ENCODE measurements around the gene TMEM185B.

DNA sequence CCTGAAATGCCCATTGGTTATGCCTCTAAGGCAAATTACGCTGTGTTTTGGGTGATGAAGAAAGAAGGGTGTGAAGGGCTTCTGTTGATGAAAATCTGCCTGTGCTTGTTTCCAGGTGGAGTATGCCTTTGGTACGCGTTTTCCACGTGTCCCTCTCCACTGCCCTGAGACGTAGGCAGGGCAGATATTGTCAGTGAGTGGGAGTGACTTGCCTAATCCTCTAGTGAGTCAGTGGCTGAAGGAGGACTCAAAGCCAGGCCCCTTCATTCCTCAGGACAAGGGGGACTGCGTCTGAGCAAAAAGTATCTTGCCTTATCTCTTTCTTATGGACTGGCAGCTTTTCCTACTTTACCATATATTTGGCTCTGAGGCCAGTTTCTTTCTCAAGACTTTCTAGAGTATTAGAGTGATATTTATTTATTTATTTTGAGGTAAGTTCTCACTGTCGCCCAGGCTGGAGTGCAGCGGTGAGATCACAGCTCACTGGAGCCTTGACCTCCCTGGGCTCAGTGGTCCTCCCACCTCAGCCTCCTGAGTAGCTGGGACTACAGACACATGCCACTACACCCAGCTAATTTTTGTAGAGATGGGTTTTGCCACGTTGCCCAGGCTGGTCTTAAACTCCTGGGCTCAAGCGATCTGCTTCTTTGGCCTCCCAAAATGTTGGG is 39.7 kb upstream of the TMEM185B start:
- TF ChIP-seq EZH2phosphoT487 (IDR thresholded peaks at IDR 0.05; ENCODE audit: insufficient read depth, low read depth) (no peak), EZH2 (IDR thresholded peaks at IDR 0.05; ENCODE audit: insufficient read depth, poor library complexity, severe bottlenecking) (no peak)

Data from GM23248 (cell line).